ENCODE data around the gene ALDH4A1. TPM values are rescaled to one million over a fixed set of nuclear protein-coding genes. Genes with fewer than 3 reads are reported as not detected.

Gene ALDH4A1
- total RNA-seq, 1 donor, result 28.6 TPM

DNA sequence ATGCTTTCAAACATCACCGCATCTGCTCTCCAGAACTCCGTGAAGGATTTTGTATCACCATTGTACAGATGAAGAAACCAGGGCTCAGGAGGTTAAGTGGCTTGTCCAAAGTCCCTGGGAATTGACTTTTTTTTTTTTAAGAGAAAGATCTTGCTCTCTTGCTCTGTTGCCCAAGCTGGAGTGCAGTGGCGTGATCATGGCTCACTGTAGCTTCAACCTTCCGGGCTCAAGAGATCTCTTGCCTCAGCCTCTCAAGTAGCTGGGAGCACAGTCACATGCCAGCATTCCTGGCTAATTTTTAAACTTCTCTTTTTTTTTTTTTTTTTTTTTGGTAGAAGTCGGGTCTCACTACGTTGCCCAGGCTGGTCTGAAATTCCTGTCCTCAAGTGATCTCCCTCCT, 36.0 kb downstream of the ALDH4A1 start:
- H3K27me3 ChIP-seq (ENCODE audit: insufficient read depth, low read length), result peaks cover 12% of the 10 kb centered on the region

DNA sequence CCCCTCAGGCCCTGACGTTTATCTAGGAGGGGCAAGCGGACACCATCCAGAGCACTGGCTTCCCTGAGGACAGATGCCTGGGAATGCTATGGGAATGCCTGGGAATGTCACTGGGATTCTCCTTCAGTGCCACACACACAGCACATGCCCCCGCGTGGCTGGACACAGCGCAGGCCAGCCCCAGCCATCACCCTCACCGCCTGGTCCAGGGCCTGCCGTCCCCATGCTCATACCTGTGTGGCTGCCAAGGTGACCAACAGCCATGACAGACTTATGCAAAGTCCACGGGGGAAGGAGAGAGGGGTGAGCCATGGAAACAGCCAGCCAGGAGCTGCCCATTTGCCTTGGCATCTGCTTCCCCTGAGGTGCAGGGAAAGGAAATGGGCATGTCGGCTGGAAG, 37.2 kb downstream of the ALDH4A1 start:
- DNase-seq (ENCODE audit: insufficient read length, low spot score, missing footprints), result peak; percentile 52
- H3K27me3 ChIP-seq (ENCODE audit: insufficient read depth, low read length), result peaks cover 12% of the 10 kb centered on the region

More for the DNA sequence above, 36.0 kb downstream of the ALDH4A1 start:
- DNase-seq (ENCODE audit: insufficient read length, low spot score, missing footprints), result peak; percentile 41
- Histone ChIP-seq H3K4me3 (ENCODE audit: insufficient read depth, low read length) (no peak overlapping the region), H3K9me3 (ENCODE audit: low read depth, low read length) (no peaks in the 10 kb centered on the region), H3K4me2 (ENCODE audit: insufficient read depth, low read length) (no peak overlapping the region), H3K79me2 (ENCODE audit: insufficient read depth, low read length) (no peaks in the 10 kb centered on the region), H3K36me3 (ENCODE audit: insufficient read depth, low read length) (no peaks in the 10 kb centered on the region), H4K20me1 (ENCODE audit: insufficient read depth, low read length) (no peaks in the 10 kb centered on the region), H2AFZ (ENCODE audit: low read length) (no peak overlapping the region), H3K27ac (ENCODE audit: low read depth, low read length) (no peak overlapping the region), H3K4me1 (ENCODE audit: insufficient read depth, low read length) (no peaks in the 10 kb centered on the region)
- TF ChIP-seq, protein P1, sequence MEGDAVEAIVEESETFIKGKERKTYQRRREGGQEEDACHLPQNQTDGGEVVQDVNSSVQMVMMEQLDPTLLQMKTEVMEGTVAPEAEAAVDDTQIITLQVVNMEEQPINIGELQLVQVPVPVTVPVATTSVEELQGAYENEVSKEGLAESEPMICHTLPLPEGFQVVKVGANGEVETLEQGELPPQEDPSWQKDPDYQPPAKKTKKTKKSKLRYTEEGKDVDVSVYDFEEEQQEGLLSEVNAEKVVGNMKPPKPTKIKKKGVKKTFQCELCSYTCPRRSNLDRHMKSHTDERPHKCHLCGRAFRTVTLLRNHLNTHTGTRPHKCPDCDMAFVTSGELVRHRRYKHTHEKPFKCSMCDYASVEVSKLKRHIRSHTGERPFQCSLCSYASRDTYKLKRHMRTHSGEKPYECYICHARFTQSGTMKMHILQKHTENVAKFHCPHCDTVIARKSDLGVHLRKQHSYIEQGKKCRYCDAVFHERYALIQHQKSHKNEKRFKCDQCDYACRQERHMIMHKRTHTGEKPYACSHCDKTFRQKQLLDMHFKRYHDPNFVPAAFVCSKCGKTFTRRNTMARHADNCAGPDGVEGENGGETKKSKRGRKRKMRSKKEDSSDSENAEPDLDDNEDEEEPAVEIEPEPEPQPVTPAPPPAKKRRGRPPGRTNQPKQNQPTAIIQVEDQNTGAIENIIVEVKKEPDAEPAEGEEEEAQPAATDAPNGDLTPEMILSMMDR (IDR thresholded peaks at IDR 0.05; ENCODE audit: extremely low read depth, low read depth, low read length), result no peak

DNA sequence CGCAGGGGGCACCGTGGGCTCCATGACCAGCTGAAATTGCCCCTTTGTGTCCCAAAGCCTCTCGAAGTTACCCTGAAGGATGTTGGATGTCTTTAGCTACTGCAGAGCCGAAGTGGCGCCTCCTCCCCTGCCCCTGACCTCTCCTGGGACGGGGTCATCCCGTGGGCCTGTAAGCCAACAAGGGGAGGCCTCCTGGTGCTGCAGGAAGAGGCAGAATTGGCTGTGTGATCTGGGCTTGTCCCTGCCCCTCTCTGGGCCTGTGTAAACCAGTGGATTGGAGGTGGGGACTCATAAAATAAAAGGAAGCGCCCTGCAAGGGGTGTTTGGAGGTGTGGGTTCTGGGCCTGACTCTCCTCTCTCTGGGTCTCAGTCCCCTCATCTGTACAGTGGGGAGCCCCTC, 40.8 kb downstream of the ALDH4A1 start:
- Histone ChIP-seq H3K27ac (ENCODE audit: low read depth, low read length) (no peak overlapping the region), H3K27me3 (ENCODE audit: insufficient read depth, low read length) (peaks cover 5% of the 10 kb centered on the region), H2AFZ (ENCODE audit: low read length) (no peak overlapping the region), H3K9me3 (ENCODE audit: low read depth, low read length) (no peaks in the 10 kb centered on the region), H3K36me3 (ENCODE audit: insufficient read depth, low read length) (no peaks in the 10 kb centered on the region), H4K20me1 (ENCODE audit: insufficient read depth, low read length) (no peaks in the 10 kb centered on the region), H3K4me3 (ENCODE audit: insufficient read depth, low read length) (no peak overlapping the region), H3K4me1 (ENCODE audit: insufficient read depth, low read length) (no peaks in the 10 kb centered on the region), H3K4me2 (ENCODE audit: insufficient read depth, low read length) (no peak overlapping the region), H3K79me2 (ENCODE audit: insufficient read depth, low read length) (no peaks in the 10 kb centered on the region)
- DNase-seq (ENCODE audit: insufficient read length, low spot score, missing footprints), result no peak
- TF ChIP-seq, protein P1 (IDR thresholded peaks at IDR 0.05; ENCODE audit: extremely low read depth, low read depth, low read length), result no peak

More for the DNA sequence above, 37.2 kb downstream of the ALDH4A1 start:
- no peaks in the 10 kb centered on the region for H3K79me2 ChIP-seq (ENCODE audit: insufficient read depth, low read length)
- H3K4me1 ChIP-seq (ENCODE audit: insufficient read depth, low read length), result no peaks in the 10 kb centered on the region
- H4K20me1 ChIP-seq (ENCODE audit: insufficient read depth, low read length), result no peaks in the 10 kb centered on the region
- H3K9me3 ChIP-seq (ENCODE audit: low read depth, low read length), result no peaks in the 10 kb centered on the region
- no peaks in the 10 kb centered on the region for H3K36me3 ChIP-seq (ENCODE audit: insufficient read depth, low read length)
- H3K4me3 ChIP-seq (ENCODE audit: insufficient read depth, low read length), result no peak overlapping the region
- no peak overlapping the region for H3K4me2 ChIP-seq (ENCODE audit: insufficient read depth, low read length)
- TF ChIP-seq, protein P1 (IDR thresholded peaks at IDR 0.05; ENCODE audit: extremely low read depth, low read depth, low read length), result no peak
- no peak overlapping the region for H2AFZ ChIP-seq (ENCODE audit: low read length)
- no peak overlapping the region for H3K27ac ChIP-seq (ENCODE audit: low read depth, low read length)

DNA sequence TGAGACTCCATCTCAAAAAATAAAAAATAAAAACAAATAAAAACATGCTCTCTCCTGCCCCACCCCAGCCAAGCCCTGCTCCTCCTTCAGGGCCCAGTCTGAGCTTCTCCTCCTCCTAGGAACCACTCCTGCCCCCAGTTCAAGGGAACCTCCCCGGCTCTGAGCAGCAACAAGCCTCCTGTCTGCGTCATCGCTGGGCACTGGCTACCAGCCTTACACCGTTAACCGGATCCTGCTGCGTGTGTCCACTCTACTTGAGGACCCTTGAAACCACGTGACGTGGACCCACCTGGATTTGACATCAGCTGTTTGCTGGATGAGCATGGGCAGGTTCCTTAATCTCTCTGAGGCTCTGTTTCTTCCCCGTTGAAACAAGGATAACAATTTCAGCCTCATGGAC, 41.3 kb downstream of the ALDH4A1 start:
- Histone ChIP-seq H3K36me3 (ENCODE audit: insufficient read depth, low read length) (no peaks in the 10 kb centered on the region), H3K9me3 (ENCODE audit: low read depth, low read length) (no peaks in the 10 kb centered on the region), H4K20me1 (ENCODE audit: insufficient read depth, low read length) (no peaks in the 10 kb centered on the region), H3K27ac (ENCODE audit: low read depth, low read length) (no peak overlapping the region), H3K4me2 (ENCODE audit: insufficient read depth, low read length) (no peak overlapping the region), H3K4me3 (ENCODE audit: insufficient read depth, low read length) (no peak overlapping the region), H3K27me3 (ENCODE audit: insufficient read depth, low read length) (peaks cover 5% of the 10 kb centered on the region), H3K79me2 (ENCODE audit: insufficient read depth, low read length) (no peaks in the 10 kb centered on the region), H2AFZ (ENCODE audit: low read length) (no peak overlapping the region), H3K4me1 (ENCODE audit: insufficient read depth, low read length) (no peaks in the 10 kb centered on the region)
- TF ChIP-seq, protein P1 (IDR thresholded peaks at IDR 0.05; ENCODE audit: extremely low read depth, low read depth, low read length), result no peak
- DNase-seq (ENCODE audit: insufficient read length, low spot score, missing footprints), result peak; percentile 63

All from osteoblast (primary cell).